GM12801 (cell line): ENCODE results near the gene FAM110D.

Source experiments
- TF ChIP-seq, protein P1 (sequence below): IDR thresholded peaks from one replicate; pipeline ENCODE4 v1.5.1; 2011; ENCODE audit warnings: control low read depth; ENCODE audit not compliant: insufficient read length; ENCODE audit errors: extremely low read depth

The FAM110D gene

DNA sequence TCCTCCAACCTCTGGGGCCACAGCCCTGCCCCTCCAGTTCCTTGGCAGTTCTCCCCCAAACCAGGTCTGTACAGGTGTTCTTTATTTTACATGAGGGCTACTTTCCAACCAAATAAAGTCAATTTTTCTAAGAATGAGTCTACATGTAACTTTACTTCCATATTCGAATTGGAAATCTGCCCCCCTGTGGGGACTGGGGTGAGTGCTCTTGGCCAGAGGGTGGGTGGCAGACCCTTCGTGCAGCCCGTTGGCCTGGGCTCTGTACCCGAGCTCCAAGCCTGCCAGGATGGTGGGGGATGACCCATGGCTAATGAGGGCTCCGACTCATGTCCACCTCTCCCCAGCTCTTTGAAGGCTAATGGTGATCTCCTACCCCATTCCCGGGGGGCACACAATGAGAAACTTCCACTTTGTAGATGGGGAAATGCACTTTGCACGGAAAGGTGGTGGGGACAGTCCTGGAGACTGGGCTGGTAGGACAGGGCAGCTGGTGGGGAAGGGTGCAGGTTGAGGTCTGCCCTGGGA is 30.9 kb downstream of the FAM110D start:
- TF ChIP-seq, protein P1, sequence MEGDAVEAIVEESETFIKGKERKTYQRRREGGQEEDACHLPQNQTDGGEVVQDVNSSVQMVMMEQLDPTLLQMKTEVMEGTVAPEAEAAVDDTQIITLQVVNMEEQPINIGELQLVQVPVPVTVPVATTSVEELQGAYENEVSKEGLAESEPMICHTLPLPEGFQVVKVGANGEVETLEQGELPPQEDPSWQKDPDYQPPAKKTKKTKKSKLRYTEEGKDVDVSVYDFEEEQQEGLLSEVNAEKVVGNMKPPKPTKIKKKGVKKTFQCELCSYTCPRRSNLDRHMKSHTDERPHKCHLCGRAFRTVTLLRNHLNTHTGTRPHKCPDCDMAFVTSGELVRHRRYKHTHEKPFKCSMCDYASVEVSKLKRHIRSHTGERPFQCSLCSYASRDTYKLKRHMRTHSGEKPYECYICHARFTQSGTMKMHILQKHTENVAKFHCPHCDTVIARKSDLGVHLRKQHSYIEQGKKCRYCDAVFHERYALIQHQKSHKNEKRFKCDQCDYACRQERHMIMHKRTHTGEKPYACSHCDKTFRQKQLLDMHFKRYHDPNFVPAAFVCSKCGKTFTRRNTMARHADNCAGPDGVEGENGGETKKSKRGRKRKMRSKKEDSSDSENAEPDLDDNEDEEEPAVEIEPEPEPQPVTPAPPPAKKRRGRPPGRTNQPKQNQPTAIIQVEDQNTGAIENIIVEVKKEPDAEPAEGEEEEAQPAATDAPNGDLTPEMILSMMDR = no peak

DNA sequence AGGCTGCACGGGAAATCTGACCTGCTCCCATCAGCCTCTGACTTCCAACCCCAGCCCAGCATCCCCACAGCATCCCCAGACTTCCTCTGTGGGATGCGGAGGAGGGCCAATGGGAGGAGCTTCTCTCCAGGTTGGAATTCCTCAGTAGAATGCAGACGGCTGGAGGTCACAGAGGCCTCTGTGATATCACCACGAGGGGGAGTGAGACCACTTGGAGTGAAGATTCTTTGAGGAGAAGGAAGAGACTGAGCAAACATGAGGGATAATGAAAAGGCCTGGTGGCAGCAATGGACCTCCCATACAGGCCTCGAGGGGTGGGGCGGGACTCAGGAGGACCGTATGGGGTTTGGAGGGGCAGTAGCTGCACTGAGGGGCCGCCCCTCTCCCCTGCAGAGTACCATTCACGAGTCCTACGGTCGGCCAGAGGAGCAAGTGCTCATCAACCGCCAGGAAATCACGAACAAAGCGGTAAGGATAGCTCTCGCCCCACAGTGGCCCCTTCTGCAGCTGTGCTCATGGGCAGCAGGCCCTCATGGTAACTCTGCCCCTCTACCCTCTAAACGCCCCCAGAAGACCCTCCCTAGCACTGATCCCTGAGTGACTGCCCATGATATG is 31.6 kb downstream of the FAM110D start, which contains the start of gene CATSPER4:
Gene CATSPER4 (plus strand): TSS at position 230 of the 615 bp plus-strand sequence. CDS start 26 bp downstream, at position 256.
- TF ChIP-seq, protein P1 = no peak

GRCh38 chr1:26191739-26192138 is 32.9 kb downstream of the FAM110D start:
- TF ChIP-seq, protein P1 = no peak

- TF ChIP-seq, protein P1 = no peak
These were observed 36.9 kb downstream of the FAM110D start for GRCh38 chr1:26195805-26196204.

DNA sequence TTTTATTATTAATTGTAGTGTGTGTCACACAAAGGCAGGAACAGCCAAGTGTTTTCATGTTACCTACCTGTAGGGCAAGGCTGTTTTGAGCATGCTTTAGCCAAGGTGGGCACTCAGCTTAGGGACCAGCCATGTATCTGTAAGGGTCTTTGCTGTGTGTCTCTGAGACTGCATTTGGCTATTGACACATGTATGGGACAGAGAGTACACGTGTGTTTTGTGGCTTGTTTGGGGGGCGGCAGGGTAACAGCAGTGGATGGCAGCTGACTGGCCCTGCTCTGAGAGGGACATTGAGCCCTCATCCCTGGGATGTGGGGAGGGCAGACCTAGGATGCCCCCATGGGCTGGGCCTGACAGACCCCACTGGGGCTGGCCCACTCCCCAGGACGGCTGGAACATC is 38.4 kb downstream of the FAM110D start:
- TF ChIP-seq, protein P1 = no peak

DNA sequence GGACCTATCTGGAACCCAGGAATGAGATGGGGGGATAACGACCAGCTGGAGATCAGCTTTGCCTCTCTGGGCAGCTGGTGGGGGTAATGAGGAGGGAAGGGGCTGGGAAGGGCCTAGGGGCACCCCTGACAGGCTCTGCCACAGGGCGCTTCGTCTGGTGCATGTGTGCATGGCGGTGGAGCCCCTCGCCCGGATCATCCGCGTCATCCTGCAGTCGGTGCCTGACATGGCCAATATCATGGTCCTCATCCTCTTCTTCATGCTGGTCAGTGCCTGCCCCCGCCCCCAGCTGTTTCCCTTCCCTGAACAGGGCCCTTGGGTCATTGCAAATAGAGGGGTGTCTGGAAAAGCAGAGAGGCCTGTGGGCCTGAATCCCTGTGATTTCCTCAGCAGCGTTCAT is 38.9 kb downstream of the FAM110D start:
- TF ChIP-seq, protein P1 = no peak

DNA sequence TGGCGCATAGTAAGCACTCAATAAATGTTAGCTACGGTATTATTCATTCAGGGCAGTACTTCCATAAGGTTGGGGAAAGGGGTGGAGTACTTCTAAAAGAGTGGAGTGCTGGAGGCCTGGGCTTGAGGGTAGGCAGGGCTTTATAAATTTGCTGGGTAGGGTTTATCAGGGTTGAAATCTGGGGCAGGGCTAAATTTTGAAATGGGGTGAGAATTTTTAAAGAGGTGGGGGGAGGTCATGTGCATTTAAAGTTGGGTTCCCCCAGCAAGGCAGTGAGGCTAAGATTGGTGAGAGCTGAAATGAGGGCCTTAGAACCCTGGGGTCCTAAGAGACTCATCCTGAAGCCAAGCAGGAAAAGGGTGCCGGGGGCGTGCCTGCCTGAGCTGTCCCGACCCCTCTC is 41.5 kb downstream of the FAM110D start:
- TF ChIP-seq, protein P1 = no peak
